DND-41 (cell line): ENCODE results near the gene TIMM8A.

ENCODE experiments used
- ATAC-seq: fragments of 200-7000 bp; cut with Tn5 transposase; 3 replicates; pipeline ENCODE4 v1.9.1; 2021; ENCODE audit warnings: low read depth; ENCODE audit not compliant: insufficient read depth
- DNase-seq: peaks from one replicate; pipeline ENCODE4 v3.0.0-alpha.2; 2020
- H2AFZ ChIP-seq: 2 replicates; pipeline ENCODE4 v1.6.0; 2012; ENCODE audit warnings: low read depth, low read length
- H3K27ac ChIP-seq: 2 replicates; pipeline ENCODE4 v1.5.1; 2012; ENCODE audit warnings: low read length, inconsistent platforms
- H3K27me3 ChIP-seq: fragments of 200-600 bp; sonication (generic); 2 replicates; pipeline ENCODE4 v1.6.0; 2012; ENCODE audit warnings: low read length, mild to moderate bottlenecking, inconsistent platforms; ENCODE audit not compliant: insufficient read depth, poor library complexity
- H3K36me3 ChIP-seq: 2 replicates; pipeline ENCODE4 v1.5.1; 2012; ENCODE audit warnings: low read length, inconsistent platforms; ENCODE audit not compliant: insufficient read depth
- H3K4me1 ChIP-seq: 2 replicates; pipeline ENCODE4 v1.5.1; 2012; ENCODE audit warnings: mild to moderate bottlenecking, low read length; ENCODE audit not compliant: insufficient read depth
- H3K4me2 ChIP-seq: 2 replicates; pipeline ENCODE4 v1.6.0; 2012; ENCODE audit warnings: mild to moderate bottlenecking, moderate library complexity, low read length, inconsistent platforms; ENCODE audit not compliant: insufficient read depth
- H3K4me3 ChIP-seq, 2 experiments: fragments of 200-600 bp in 1 of 2; shearing (Covaris generic) in 1 of 2; 2 replicates each; pipeline ENCODE4 v1.5.1; 2012 to 2016; ENCODE audit warnings: inconsistent platforms in 2 of 2, low read length in 2 of 2, mild to moderate bottlenecking in 2 of 2, low read depth in 1 of 2, moderate library complexity in 1 of 2
- H3K79me2 ChIP-seq: 2 replicates; pipeline ENCODE4 v1.6.0; 2012; ENCODE audit warnings: low read length, inconsistent platforms; ENCODE audit not compliant: insufficient read depth
- H3K9ac ChIP-seq: 2 replicates; pipeline ENCODE4 v1.6.0; 2012; ENCODE audit warnings: low read depth, mild to moderate bottlenecking, inconsistent platforms, low read length, moderate library complexity
- H3K9me3 ChIP-seq: 2 replicates; pipeline ENCODE4 v1.5.1; 2012; ENCODE audit warnings: low read length, moderate library complexity, mild to moderate bottlenecking, inconsistent platforms; ENCODE audit not compliant: insufficient read depth, severe bottlenecking
- H4K20me1 ChIP-seq: 2 replicates; pipeline ENCODE4 v1.6.0; 2012; ENCODE audit warnings: low read length; ENCODE audit not compliant: insufficient read depth
- CTCF ChIP-seq: IDR thresholded peaks from 2 replicates; pipeline ENCODE4 v1.5.1; 2012; ENCODE audit warnings: borderline replicate concordance, low read length, moderate library complexity, mild to moderate bottlenecking; ENCODE audit not compliant: poor library complexity, severe bottlenecking; ENCODE audit errors: extremely low read depth
- EZH2 ChIP-seq: IDR thresholded peaks from 3 replicates; pipeline ENCODE4 v1.6.1; 2012; ENCODE audit warnings: borderline replicate concordance, low read depth, mild to moderate bottlenecking, moderate library complexity, low read length, inconsistent platforms; ENCODE audit not compliant: severe bottlenecking

TIMM8A gene

GRCh38 chrX:101385795-101386541, 37.4 kb upstream of the TIMM8A start, which contains the start of gene BTK:
BTK (minus strand) TSS chrX:101386191; CDS start chrX:101375284, 10,907 bp downstream.
- peaks cover under 1% of the 10 kb centered on the region for H3K79me2 ChIP-seq
- H4K20me1 ChIP-seq, result no peaks in the 10 kb centered on the region
- no peak within 1 kb of the TSS for H2AFZ ChIP-seq
- H3K4me2 ChIP-seq, result no peak within 1 kb of the TSS
- no peak within 1 kb of the TSS for H3K27ac ChIP-seq
- H3K27me3 ChIP-seq, result no peaks in the 10 kb centered on the region
- ATAC-seq (no peak), DNase-seq (no peak)
- peaks cover 12% of the 10 kb centered on the region for H3K4me1 ChIP-seq
- H3K4me3 ChIP-seq, result no peak within 1 kb of the TSS
- H3K9me3 ChIP-seq, result no peaks in the 10 kb centered on the region
- H3K36me3 ChIP-seq, result no peaks in the 10 kb centered on the region
- H3K9ac ChIP-seq, result no peak within 1 kb of the TSS
- TF ChIP-seq EZH2, result no peak

- no peak overlapping the region for H3K27ac ChIP-seq
- no peak for TF ChIP-seq EZH2
- no peak for TF ChIP-seq CTCF
- peaks cover 7% of the 10 kb centered on the region for H3K4me1 ChIP-seq
- H3K9ac ChIP-seq, result no peak overlapping the region
- H3K4me3 ChIP-seq, result no peak overlapping the region
- H3K79me2 ChIP-seq, result no peaks in the 10 kb centered on the region
- H4K20me1 ChIP-seq, result no peaks in the 10 kb centered on the region
- H3K4me2 ChIP-seq, result no peak overlapping the region
- no peaks in the 10 kb centered on the region for H3K27me3 ChIP-seq
- no peaks in the 10 kb centered on the region for H3K36me3 ChIP-seq
- ATAC-seq, result no peak
- DNase-seq, result no peak
- no peak overlapping the region for H2AFZ ChIP-seq
- no peaks in the 10 kb centered on the region for H3K9me3 ChIP-seq
Observed at GRCh38 chrX:101385026-101385684, 36.6 kb upstream of the TIMM8A start.

GRCh38 chrX:101383679-101384205, 35.2 kb upstream of the TIMM8A start:
- no peak; the same call in 2 of the 3 replicates for ATAC-seq
- Histone ChIP-seq H3K27me3 (no peaks in the 10 kb centered on the region), H3K9me3 (no peaks in the 10 kb centered on the region), H3K4me3 (no peak overlapping the region), H3K36me3 (no peaks in the 10 kb centered on the region), H2AFZ (no peak overlapping the region), H3K27ac (no peak overlapping the region), H3K4me1 (no peaks in the 10 kb centered on the region), H4K20me1 (no peaks in the 10 kb centered on the region), H3K79me2 (no peaks in the 10 kb centered on the region), H3K4me2 (no peak overlapping the region), H3K9ac (no peak overlapping the region)
- TF ChIP-seq EZH2 (no peak), CTCF (no peak)
- DNase-seq, result no peak

- no peaks in the 10 kb centered on the region for H4K20me1 ChIP-seq
- no peak for ATAC-seq
- H2AFZ ChIP-seq, result no peak overlapping the region
- H3K9ac ChIP-seq, result no peak overlapping the region
- H3K4me2 ChIP-seq, result no peak overlapping the region
- no peaks in the 10 kb centered on the region for H3K36me3 ChIP-seq
- H3K9me3 ChIP-seq, result no peaks in the 10 kb centered on the region
- no peak overlapping the region for H3K27ac ChIP-seq
- H3K4me1 ChIP-seq, result no peaks in the 10 kb centered on the region
- no peak for DNase-seq
- H3K27me3 ChIP-seq, result no peaks in the 10 kb centered on the region
- H3K4me3 ChIP-seq, result no peak overlapping the region
- TF ChIP-seq CTCF (no peak), EZH2 (no peak)
- H3K79me2 ChIP-seq, result no peaks in the 10 kb centered on the region
Observed at GRCh38 chrX:101377547-101377946, 29.0 kb upstream of the TIMM8A start.
